Stromal cell of bone marrow (primary cell): Measurements from ENCODE around the gene TMEM170B.
A peak's percentile ranks its signal among the peaks of the same experiment; 100 is the strongest.

ENCODE experiments used
- DNase-seq: peaks from one replicate; pipeline ENCODE4 v3.0.0-alpha.2; 2012; ENCODE audit warnings: low read depth

Gene TMEM170B

DNA sequence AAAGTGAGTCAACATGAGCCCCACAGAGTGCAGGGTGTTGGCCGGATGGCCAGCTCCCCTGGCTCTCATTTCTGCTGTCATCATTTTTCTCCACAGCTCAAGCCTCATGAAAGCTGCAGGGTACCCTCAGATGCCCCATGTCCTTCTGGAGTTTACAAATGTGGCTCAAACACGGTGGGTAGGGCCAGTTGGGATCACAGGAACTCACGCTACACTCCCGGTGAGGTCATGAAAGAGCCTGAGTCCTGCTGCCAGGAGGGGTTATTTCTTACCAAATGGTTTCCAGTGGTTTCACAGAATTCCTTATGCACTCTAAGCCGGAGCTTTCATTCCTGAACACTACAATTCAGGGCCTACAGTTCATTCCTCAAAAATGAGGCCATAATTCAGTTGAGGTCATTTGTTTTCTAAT is 78.7 kb downstream of the TMEM170B start:
- peak; percentile 80 for DNase-seq

DNA sequence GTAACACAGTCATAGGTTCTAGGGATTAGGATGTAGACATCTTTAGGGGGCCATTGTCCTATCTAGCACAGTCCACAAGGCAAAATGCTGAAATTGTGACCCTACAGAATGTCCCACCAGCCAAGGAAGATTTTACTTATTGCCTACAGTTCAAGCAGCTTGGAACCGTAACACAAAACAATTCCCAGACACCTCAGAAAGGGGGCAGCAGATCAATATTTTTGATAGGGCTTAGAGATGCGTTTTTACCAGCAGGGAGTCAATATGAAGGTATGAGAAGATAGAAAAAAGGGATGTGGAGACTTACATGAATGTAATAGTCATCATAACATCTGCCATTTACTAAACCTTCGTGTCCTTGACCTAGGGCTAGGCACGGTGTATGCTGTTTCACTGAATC is 81.0 kb downstream of the TMEM170B start:
- DNase-seq: no peak

GRCh38 chr6:11621119-11621518 is 83.6 kb downstream of the TMEM170B start:
- no peak for DNase-seq

DNA sequence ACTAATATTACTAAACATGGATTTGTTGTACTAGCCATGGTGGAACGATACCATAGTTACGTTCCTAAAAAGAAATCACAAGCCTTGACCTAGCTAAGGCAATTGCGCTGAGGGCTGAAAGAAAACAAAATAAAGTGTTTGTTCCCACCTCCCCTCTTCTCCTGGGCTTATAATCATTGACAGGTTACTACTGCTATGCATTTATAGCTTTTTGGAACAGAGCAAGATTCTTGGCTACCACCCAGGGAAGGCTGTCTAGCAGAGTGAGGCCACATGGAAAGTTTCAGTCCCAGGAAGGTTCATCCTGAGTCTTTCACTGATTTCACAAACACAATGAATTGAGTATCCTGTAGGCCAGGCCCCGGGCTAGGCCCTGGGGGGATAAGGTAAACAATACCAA is 84.6 kb downstream of the TMEM170B start:
- DNase-seq: no peak

- no peak for DNase-seq
Measured at GRCh38 chr6:11623272-11623671, 85.7 kb downstream of the TMEM170B start.

DNA sequence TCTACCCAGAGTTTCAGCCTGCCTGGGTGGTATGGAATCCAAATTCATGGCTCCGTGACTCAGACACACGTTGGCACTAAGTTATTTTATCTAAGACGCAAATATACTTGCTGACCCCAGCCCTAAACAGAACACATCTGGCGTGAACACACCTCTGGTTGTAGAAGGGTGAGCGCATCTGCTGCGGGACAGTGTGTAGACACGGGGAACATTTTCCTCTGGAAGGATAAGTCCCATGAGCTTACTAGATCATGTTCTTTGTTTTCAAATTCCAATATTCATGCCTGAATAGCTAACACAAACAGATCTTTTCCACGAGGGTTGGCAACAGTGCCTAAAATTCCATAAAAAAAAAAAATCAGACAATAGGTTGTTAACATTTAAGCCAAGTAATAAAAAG is 87.8 kb downstream of the TMEM170B start:
- DNase-seq: no peak

DNA sequence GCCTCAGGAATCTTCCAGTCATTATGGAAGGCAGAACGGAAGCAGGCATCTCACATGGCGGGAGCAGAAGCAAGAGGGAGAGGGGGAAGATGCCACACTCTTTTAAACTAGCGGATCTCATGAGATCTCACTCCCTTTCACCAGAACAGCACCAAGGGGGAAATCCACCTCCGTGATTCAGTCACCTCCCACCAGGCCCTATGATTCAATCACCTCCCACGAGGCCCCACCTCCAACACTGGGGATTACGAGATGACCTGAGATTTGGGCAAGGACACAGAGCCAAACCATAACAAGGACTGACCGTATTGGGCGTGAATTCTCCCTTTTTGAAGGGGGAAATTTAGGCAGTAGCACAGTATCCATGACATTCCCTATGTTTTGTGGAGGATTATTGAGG is 88.8 kb downstream of the TMEM170B start:
- DNase-seq: no peak

GRCh38 chr6:11628562-11628961 is 91.0 kb downstream of the TMEM170B start:
- no peak for DNase-seq

GRCh38 chr6:11631008-11631407 is 93.5 kb downstream of the TMEM170B start:
- DNase-seq: no peak

DNA sequence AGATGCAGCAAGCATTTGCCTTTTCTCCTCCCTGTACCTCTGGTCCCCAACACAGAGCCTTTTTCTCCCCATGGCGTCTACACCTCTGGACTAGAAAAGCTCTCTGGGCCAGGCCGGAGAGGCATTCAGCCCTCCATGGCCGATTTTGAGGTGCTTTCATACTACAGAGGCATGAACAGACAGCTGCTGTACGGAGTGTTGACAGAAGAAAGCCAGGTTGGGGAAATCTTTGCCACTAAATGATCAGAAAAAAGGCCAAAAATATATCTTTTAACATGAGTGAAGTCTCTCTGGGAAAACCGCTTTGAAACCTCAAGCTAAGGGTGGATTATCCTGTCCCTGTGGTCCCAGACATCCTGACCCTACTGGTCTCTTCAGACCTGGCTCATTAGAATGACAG is 94.0 kb downstream of the TMEM170B start:
- no peak for DNase-seq

DNA sequence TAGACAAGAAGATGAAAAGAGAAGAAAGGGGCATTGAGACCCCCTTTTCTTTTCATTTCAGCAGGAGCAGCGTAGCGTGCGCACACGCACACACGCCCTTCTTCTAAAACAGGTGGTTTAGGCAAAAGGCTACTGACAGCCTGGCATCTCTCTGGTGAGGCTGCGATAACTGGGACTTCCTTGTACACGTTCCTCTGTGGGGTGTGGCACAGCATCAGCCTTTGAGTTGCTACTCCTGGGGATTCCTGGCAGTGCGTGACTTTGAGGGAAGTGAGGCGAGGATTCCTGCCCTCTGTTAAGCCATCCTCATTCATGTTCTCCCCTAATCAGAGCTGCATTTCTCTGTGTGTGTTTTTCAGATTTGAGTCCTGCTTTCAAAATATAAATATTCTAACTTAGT is 94.7 kb downstream of the TMEM170B start:
- DNase-seq: no peak

DNA sequence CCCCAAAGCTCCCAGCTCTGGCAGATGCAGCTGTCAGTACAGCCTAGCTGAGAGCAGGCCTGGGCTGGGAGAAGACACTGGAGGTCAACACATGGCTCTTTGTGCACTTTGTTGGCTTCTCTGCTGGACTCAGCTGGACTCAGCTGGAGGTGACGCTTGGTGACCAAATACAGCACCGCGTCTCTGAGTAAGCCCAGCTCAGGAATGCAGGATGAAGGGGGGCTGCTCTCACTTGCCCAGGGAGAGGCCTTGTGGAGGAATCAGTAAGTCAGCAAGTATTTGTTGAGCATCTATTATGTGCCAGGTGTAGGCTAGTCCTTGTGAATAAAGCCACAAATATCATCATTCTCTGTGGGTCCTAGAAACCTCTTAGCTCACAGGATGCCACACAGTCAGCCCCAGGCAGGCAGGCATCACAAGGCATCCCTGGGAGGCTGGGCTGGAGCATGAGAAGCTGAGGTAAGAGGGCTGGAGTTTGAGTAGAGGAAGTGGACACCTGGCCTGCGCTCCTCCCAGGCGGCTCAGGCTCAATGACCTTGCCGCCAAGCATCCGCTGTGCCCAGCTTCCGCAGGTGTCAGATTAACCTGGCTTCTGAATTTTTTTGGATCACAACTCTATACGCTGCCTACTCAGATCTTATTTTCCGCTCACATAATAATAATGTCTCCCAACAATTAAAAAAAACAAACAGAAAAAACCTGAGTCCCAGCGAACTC is 95.4 kb downstream of the TMEM170B start:
- no peak for DNase-seq
